HG02623 (cell line): ENCODE data around the gene ZFYVE26.
"Not testable (repeated sequence)": the region's sequence is repeated elsewhere in the genome, so short reads cannot be mapped to it uniquely, and the experiment has no call there.

ENCODE experiments used
- ATAC-seq: cut with Tn5 transposase; IDR thresholded peaks from one replicate; pipeline ENCODE4 v1.9.1; 2021; ENCODE audit warnings: moderate library complexity; ENCODE audit not compliant: unreplicated experiment

ZFYVE26 gene

DNA sequence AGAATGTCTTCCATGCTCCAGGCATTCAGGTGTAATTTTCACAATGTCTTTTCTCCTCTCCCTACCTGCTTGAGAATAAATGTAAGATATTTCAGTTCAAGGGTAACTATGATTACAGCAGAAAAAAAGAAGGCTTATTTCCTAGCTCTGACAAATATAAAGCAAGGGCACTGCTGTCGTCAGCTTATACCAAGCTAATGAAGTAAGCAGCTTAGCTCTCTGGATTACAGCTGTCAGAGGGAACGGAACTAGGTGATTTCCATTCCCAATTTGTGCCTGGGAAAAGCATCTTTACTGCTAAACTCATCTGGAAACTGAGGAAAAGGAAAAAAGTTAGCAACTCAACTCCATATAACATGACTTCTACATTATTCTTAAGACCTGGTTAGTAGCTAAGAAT is 56.5 kb downstream of the ZFYVE26 start:
- ATAC-seq, result no peak

DNA sequence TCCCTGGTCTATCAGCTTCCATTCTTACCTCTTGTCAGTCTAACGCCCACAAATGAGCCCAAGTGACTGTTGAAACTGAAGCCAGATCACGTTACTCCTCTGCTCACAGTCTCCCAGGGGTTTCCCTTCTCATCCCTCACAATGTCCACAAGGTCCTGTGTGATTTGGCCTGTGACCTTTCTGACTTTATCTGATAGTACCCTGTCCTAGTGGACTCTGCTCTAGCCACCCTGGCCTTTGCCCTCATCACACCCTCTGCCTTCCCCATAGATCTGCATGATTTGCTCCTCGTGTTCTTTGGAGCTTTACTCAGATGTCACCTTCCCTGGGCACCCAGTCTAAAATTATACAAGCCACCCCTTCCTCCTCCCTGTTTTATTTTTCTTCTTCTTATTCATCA is 59.2 kb downstream of the ZFYVE26 start:
- ATAC-seq, result no peak

- no peak for ATAC-seq
These were observed 59.9 kb downstream of the ZFYVE26 start for GRCh38 chr14:67756496-67756895.

- no peak for ATAC-seq
These were observed 66.9 kb downstream of the ZFYVE26 start for GRCh38 chr14:67749341-67750084.

GRCh38 chr14:67748312-67748711 is 68.1 kb downstream of the ZFYVE26 start:
- no peak for ATAC-seq

DNA sequence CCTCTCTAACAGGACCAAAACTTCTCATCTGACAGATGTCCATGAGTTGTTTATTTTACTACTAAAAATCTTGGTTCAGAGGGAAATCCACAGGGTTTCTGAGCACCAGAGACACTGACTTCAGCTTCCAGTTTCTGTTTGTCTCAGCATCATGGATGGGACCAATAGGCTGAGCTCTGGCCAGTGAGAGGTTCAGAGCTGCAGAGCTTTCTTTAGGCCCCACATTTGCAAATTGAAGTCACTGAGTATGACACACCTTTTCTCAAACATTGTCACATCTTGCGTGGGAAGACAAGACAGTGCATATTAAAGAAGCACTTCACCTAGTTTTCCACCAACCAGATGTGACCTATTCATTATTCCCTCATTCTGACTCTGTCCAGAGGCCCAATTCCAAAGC is 69.5 kb downstream of the ZFYVE26 start:
- no peak for ATAC-seq

GRCh38 chr14:67744046-67744445 is 72.3 kb downstream of the ZFYVE26 start:
- no peak for ATAC-seq

GRCh38 chr14:67738740-67739504 is 77.5 kb downstream of the ZFYVE26 start:
- ATAC-seq, result no peak

DNA sequence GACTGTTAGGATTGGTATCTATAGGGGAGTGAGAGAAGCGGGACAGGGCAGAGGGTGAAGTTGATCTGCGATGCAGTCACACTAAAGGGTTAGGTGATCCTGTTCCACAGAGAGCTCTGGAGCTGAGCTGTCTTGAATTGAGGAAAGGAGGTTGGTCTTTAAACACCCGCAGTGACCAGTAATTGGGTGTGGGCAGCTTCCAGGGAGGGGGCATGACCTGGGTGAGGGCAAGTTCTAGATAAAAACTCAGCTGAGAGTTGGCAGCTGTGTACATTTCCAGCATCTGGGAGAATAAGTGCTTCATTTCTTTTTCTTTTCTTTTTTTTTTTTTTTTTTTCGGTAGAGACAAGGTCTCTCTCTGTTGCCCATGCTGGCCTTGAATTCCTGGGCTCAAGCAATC is 79.6 kb downstream of the ZFYVE26 start:
- ATAC-seq, result no peak

- no peak for ATAC-seq
These were observed 80.8 kb downstream of the ZFYVE26 start for GRCh38 chr14:67735336-67736147.

DNA sequence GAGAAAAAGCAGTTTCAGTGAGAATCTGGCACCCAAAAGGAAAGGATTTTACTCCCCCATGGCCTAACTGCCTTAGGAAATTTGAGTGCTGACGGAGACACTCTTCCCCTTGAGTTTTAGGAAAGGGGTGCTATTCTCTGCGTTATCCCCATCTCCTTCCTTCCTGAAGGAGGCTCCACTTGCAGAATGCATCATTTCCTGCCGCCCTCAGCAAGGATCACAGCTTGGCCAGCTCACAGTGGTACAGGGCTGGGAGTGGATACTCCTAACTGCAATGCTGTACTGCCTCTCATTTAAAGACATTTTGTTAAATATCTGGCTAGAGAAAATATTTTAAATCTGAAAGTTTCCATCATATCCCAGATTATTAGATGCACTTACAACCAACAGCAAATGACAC is 81.7 kb downstream of the ZFYVE26 start:
- no peak for ATAC-seq

GRCh38 chr14:67733616-67734015 is 82.8 kb downstream of the ZFYVE26 start:
- ATAC-seq, result no peak

DNA sequence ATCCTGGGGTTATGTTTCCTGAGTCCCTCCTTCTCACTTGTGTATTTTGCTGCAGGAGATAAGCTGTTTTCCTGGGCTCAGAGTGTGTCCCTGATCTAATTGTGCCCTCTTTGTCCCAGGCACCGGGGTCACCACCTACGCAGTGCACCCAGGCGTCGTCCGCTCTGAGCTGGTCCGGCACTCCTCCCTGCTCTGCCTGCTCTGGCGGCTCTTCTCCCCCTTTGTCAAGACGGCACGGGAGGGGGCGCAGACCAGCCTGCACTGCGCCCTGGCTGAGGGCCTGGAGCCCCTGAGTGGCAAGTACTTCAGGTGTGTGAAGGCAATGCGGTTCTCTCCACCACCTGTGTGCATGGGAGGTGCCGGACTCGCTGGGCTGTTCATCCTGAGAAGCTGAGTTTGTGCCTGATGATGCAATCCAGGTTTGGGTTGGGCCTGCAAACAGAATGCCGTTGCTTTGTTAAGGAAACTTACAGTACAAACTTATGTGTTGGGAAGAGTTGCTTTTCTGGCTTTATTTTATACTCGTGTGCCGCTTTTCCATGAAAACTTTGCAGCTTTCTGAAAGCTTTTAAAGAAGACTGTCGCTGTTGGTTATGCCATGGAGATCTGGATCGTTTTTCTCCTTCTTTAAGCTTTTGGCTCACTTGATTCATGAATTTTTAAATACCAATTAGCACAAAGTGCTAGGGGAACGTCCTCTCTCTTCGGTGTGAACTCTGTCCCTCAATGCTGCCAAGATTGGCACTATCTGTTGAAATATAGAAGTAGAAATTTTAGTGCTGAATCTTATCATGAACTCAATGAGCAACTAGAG is 87.1 kb downstream of the ZFYVE26 start:
- ATAC-seq, result no peak

DNA sequence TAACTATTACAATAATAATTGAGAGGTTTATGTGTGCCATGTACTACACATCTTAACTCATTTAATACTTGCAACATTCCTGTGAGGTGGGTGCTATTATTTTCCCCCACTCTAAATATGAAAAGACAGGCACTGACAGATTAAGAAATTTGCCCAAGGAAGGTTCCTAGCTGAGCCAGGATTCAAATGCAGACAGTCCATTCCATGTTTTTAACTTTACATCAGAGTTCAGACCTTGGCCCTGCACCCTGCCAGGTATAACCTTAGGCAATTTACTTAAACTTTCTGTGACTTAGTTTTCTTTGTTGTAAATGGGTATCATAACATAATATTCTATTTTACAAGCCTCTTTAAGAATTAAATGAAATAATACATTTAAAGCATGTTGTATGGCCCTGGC is 88.1 kb downstream of the ZFYVE26 start:
- ATAC-seq, result no peak

DNA sequence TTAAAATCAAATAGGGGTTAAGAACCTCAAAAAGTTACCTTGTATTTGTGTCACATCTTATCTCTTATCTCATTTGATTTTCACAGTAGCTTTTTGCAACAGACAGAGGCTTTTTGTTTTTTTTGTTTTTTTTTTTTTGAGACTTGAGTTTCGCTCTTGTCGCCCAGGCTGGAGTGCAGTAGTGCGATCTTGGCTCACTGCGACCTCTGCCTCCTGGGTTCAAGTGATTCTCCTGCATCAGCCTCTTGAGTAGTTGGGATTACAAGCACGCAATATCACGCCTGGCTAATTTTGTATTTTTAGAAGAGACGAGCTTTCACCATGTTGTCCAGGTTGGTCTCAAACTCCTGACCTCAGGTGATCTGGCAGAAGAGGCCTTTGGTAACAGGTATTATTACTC is 89.0 kb downstream of the ZFYVE26 start:
- no peak for ATAC-seq

GRCh38 chr14:67725171-67725570 is 91.2 kb downstream of the ZFYVE26 start:
- no peak for ATAC-seq

DNA sequence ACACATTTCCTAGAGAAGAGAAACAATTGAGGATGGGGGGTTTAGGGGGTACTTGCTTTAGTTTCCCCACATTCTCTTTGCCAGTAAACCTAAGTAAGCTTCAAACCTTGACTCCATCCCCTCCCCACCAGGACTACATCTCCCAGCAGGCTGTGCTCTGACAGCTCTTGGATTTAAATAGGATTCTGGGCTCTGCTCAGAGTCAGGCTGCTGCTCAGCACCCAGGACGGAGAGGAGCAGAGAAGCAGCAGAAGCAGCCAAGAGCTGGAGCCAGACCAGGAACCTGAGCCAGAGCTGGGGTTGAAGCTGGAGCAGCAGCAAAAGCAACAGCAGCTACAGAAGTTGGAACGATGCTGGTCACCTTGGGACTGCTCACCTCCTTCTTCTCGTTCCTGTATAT is 94.1 kb downstream of the ZFYVE26 start:
- no peak for ATAC-seq

DNA sequence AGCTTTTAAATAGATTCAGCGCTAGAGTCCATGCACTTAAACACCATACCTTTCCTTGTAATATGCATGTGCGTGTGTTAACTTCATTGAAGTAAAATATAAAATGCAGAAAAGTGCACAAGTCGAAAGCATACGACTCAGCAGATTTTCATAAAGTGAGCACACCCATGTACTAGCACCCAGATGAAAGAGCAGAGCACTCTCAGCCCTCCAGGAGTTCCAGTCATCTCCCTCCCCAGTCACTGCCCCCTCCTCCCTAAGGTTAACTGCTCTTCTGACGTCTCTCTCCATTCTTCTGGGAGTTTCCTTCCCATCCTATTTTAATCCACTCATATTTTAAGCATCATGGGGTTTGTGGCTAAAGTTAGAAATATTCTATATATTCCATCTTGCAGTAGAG is 94.5 kb downstream of the ZFYVE26 start:
- ATAC-seq, result no peak

DNA sequence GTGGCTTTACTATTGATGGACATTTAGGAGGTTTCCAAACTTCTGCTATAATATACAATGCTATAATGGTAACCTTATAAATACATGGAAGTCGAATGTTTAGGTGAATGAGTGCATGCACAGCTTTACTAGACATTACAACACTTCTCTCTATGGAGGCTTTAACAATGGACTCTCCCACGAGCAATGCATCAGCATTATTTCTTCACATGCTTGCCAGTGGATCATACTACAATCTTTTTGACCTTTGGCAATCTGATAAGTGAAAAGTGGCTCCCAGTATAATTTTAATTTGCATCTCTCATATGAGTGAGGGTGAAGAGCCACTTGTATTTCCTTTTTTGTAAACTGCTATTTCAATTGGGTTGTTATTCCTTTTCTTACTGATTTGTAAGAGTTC is 96.5 kb downstream of the ZFYVE26 start:
- no peak for ATAC-seq

DNA sequence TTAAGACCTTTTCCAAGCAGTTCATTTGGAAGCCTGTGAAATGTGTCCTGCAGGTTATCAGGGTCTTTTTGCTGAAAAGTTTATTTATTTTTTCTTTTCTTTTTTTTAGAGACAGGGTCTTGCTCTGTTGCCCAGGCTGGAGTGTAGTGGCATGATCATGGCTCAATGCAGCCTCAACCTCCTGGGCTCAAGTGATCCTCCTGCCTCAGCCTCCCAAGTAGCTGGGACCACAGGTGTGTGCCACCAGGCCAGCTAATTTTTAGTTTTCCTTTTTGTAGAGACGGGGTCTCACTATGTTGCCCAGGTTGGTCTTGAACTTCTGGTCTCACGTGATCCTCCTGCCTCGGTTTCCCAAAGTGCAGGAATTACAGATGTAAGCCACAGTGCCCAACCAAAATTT is 97.0 kb downstream of the ZFYVE26 start:
- ATAC-seq, result not testable (repeated sequence)

DNA sequence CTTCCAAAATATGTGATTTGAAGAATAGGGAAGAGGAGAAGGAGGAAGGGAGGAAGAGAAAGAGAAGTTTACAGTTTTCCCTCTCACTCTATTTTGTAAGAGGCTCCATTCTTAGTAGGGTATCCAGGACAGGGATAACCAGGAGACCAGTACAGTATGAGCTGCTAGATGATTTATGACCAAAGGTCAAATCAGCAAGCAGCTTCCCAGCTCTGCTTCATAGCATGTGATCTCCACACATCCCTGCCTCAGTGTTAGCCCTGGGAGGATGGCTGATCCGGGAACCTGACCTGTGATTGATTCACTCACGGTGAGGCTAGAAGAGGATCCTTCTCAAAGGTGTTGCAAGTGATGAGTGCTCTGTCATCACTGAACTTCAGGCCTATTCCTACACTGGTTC is 98.1 kb downstream of the ZFYVE26 start:
- no peak for ATAC-seq
